Activated CD4-positive, alpha-beta T cell treated with anti-CD3 and anti-CD28 coated beads for 4 hours (primary cell): ENCODE data around the gene JMJD6.

Source experiments
- DNase-seq, 2 donors: peaks; one replicate each; pipeline ENCODE4 v3.0.0-alpha.2; 2020

Gene JMJD6

GRCh38 chr17:76697702-76698465 is 28.5 kb downstream of the JMJD6 start:
- DNase-seq, result no peak

- DNase-seq, result no peak
These were observed 29.4 kb downstream of the JMJD6 start for GRCh38 chr17:76696763-76697701.

GRCh38 chr17:76695059-76695831 is 31.2 kb downstream of the JMJD6 start:
- DNase-seq, result no peak

GRCh38 chr17:76691379-76692191 is 34.8 kb downstream of the JMJD6 start:
- no peak for DNase-seq

GRCh38 chr17:76690596-76691280 is 35.7 kb downstream of the JMJD6 start:
- DNase-seq, result no peak

GRCh38 chr17:76689859-76690258 is 36.5 kb downstream of the JMJD6 start:
- DNase-seq, result no peak

- no peak for DNase-seq
These were observed 38.2 kb downstream of the JMJD6 start for GRCh38 chr17:76688165-76688622.

GRCh38 chr17:76687298-76688164 is 38.9 kb downstream of the JMJD6 start:
- DNase-seq, result no peak

- DNase-seq, result no peak
These were observed 39.7 kb downstream of the JMJD6 start for GRCh38 chr17:76686538-76687297.

- no peak for DNase-seq
These were observed 40.6 kb downstream of the JMJD6 start for GRCh38 chr17:76685846-76686245.

- no peak for DNase-seq
These were observed 41.0 kb downstream of the JMJD6 start for GRCh38 chr17:76685366-76685765.

GRCh38 chr17:76684756-76685155 is 41.6 kb downstream of the JMJD6 start:
- no peak for DNase-seq

- DNase-seq, result no peak
These were observed 42.3 kb downstream of the JMJD6 start for GRCh38 chr17:76683921-76684745.

GRCh38 chr17:76683011-76683755 is 43.2 kb downstream of the JMJD6 start:
- no peak for DNase-seq

- no peak for DNase-seq
These were observed 44.1 kb downstream of the JMJD6 start for GRCh38 chr17:76682296-76682695.

GRCh38 chr17:76681222-76682137 is 44.9 kb downstream of the JMJD6 start:
- DNase-seq, result peak; percentile 61 to 72

GRCh38 chr17:76679239-76679638 is 47.2 kb downstream of the JMJD6 start:
- no peak for DNase-seq
